SH-SY5Y (cell line): ENCODE data around the gene TMEM248.

ENCODE experiments used
- GATA2 ChIP-seq: IDR thresholded peaks from 2 replicates; pipeline ENCODE4 v1.6.1; 2011; ENCODE audit warnings: mild to moderate bottlenecking, low read depth, low read length
- GATA3 ChIP-seq: IDR thresholded peaks from 2 replicates; pipeline ENCODE4 v1.6.1; 2011; ENCODE audit warnings: low read depth, mild to moderate bottlenecking, low read length, moderate library complexity

The TMEM248 gene

DNA sequence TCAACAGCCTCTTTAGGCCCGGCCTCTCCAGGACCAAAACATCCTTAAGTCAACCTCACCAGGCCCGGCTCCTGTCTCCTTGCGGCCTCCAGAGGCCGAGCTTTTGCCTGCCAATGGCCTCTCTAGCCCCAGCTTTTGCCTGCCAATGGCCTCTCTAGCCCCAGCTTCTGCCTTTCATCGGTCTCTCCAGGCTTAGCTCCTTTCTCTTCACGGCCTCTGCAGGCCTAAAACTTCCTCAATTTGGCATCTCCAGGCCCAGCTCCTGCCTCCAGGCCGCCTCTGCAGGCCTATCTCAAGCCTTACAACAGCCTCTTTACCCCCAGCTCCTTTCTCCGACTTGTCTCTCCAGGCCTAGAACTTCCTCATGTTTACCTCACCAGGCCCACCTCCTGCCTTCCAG, 15.7 kb upstream of the TMEM248 start:
- TF ChIP-seq GATA3 (no peak), GATA2 (no peak)

- TF ChIP-seq GATA3 (no peak), GATA2 (no peak)
Measured at GRCh38 chr7:66905689-66906088, 15.3 kb upstream of the TMEM248 start.

DNA sequence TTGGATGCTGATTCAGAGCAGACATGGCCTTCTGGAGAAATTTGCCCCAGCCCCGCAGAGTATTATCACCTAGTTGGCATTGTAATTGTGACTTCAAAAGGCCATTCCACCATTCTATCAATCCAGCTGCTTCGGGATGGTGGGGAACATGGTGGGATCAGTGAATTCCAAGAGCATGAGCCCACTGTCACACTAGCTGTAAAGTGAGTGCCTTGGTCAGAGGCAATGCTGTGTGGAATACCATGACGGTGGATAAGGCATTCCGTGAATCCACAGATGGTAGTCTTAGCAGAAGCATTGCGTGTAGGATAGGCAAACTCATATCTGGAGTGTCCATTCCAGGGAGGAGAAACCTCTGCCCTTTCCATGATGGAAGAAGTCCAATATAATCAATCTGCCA, 13.3 kb upstream of the TMEM248 start:
- TF ChIP-seq GATA2 (no peak), GATA3 (no peak)

DNA sequence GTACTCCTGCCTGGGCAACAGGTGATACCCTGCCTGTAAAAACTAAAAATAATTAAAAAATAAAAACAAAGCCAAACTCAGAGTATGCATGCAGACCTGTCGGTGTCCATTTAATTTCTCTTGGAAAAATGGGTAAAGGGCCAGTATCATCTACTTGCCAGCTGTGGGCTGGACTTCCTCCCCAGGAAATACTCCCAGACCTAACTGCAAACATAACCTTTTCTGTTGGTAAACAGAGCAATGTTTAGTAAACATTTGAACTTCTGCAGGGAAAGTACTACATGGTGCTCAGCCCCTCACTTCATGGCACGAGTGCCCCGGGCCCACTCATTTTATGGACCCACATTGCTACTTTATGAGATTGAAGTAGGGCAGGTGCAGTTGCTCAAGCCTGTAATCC, 10.2 kb upstream of the TMEM248 start:
- TF ChIP-seq GATA2 (no peak), GATA3 (no peak)

GRCh38 chr7:66912195-66912594, 8.8 kb upstream of the TMEM248 start:
- TF ChIP-seq GATA2 (no peak), GATA3 (no peak)

GRCh38 chr7:66913118-66914037, 7.6 kb upstream of the TMEM248 start:
- TF ChIP-seq GATA2 (no peak), GATA3 (no peak)

GRCh38 chr7:66919304-66919703, 1.7 kb upstream of the TMEM248 start:
- TF ChIP-seq GATA3 (no peak), GATA2 (no peak)

DNA sequence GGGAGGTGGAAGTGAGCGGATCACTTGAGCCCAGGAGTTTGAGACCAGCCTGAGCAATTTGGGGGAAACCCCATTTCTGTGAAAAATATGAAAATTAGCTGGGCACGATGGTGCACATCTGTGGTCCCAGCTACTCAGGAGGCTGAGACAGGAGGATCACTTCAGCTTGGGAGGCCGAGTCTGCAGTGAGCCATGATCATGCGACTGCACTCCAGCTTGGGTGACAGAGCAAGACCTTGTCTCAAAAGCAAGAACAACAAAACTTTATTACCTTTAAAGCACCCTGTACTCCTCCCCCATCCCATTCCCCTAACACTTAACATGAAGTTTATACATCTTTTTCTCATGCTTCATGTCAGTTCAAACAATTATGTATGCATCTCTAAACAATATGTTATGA, 1.3 kb upstream of the TMEM248 start:
- no peak for TF ChIP-seq GATA2
- no peak for TF ChIP-seq GATA3

GRCh38 chr7:66920256-66920655, 769 bp upstream of the TMEM248 start:
- TF ChIP-seq GATA2 (no peak), GATA3 (no peak)

- TF ChIP-seq GATA3: no peak
- no peak for TF ChIP-seq GATA2
Measured at GRCh38 chr7:66921396-66921917, 432 bp downstream of the TMEM248 start.

DNA sequence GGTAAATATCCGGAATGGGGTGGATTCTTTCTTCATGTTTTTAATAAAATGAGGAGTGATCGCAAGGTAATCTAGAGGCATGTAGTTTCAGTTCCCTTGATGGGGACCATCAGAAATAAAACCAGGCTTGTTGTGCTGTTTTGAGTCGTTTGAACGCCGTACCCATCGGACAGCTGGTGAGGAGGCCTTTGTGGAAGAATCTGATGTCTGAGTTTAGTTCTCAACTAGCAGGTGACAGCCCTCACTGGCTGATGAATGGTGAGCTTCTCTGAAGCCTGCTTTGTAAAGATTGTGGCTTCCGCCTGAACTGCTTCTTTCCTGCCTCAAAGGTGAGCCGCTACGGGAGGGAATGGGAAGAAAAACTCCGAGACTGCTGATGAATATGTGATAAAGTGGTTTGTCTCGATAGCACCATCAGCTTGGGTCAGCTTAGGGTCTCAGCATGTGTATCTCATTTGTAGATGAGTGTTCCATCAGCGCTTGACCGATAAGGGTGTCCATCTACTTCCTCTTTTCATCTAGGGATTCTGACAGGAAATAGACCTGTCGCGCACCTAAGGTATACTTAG, 977 bp downstream of the TMEM248 start:
- TF ChIP-seq GATA3 (no peak), GATA2 (no peak)

- TF ChIP-seq GATA2 (no peak), GATA3 (no peak)
Measured at GRCh38 chr7:66925255-66925654, 4.2 kb downstream of the TMEM248 start.

DNA sequence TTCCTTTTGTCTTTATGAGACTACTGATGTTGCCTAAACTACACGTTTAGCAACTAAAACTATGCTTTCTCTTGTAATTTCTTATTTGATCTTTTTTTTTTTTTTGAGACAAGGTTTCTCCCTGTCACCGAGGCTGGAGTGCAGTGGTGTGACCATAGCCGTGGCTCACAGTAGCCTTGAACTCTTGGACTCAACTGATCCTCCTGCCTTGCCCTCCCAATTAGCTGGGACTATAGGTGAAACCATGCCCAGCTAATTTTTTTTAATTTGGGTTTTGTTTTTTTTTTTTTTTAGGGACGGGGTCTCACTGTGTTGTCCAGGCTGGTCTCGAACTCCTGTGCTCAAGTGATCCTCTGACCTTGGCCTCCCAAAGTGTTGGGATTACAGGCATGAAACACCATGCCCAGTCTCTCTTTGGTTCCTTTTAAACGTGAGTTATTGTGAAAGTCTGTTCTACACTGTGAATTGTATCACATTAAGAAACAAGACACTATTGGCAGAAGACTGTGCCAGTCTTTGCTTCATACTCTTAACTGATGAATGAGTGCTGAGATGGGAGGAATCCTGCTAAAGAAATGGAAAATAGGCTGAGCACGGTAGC, 6.4 kb downstream of the TMEM248 start:
- TF ChIP-seq GATA3 (no peak), GATA2 (no peak)

DNA sequence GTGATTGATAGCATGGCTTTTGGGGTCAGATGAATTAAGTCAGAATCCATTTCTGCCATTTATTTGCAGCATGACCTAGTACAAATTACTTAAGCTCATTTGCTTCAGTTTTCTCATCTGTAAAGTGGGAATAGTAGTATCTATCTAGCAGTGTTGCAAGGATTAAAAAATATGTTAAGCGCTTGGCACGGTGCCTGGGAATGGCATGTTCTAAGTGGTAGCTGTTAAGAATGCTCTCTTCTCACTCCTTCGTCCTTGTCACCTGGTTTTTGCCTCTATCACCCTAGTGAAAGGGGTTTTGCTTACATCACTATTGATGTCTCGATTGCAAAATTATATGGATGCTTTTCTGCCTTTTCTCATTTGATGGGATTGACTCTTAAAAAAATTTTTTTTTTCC, 7.4 kb downstream of the TMEM248 start:
- no peak for TF ChIP-seq GATA3
- TF ChIP-seq GATA2: no peak

DNA sequence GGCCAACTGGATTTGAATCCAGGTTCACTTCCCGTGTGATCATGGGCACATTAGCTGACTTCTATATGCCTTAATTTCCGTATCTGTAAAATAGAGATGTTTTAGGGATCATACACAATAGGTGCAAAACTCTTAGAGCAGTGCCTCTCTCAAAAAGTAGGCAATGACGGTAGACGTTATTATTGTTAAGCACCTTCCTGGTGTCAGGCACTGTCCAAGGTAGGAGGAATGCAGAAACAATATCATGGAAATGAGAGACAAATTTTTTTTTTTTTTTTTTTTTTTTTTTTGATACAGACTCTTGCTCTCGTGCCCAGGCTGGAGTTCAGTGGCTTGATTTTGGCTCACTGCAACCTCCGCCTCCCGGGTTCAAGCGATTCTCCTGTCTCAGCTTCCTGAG, 8.1 kb downstream of the TMEM248 start:
- no peak for TF ChIP-seq GATA3
- TF ChIP-seq GATA2: no peak

DNA sequence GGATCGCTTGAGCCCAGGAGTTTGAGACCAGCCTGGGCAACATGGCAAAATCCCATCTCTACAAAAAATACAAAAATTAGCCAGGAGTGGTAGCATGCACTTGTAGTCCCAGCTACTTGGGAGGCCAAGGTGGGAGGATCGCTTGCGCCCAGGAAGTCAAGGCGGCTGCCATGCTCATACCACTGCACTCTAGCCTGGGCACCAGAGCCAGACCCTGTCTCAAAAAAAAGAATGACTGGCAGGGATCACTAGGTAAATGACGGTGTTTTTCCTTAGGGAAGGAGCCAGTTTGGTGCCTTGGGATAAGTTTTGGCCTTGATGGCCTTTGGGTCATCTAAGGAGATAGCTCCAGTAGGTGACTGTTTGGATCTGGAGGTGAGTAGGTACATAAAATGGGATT, 8.9 kb downstream of the TMEM248 start:
- TF ChIP-seq GATA3: no peak
- no peak for TF ChIP-seq GATA2
